Endothelial cell of umbilical vein (primary cell): ENCODE measurements around the gene CDH23. TPM values are rescaled to one million over a fixed set of nuclear protein-coding genes. Genes with fewer than 3 reads are reported as not detected.

ENCODE experiments used
- BruUV-seq: library from RNA; stranded (reverse); fragments of 400-500 nt; replicated peaks from 2 replicates; lab custom pipeline; 2021; lab: Mats Ljungman, UMichigan
- CTCF ChIA-PET: fragments of 300-600, 350-600 bp; sonication (Branson Sonifier 250); formaldehyde crosslinking; loops from one replicate; lab custom pipeline; 2021; ENCODE audit warnings: antibody characterized with exemption, inconsistent platforms; lab: Charles Lee
- POLR2A ChIA-PET: fragments of 300-600, 350-600 bp; sonication (Branson Sonifier 250); formaldehyde crosslinking; loops from one replicate; lab custom pipeline; 2021; ENCODE audit warnings: antibody characterized with exemption, inconsistent platforms; lab: Charles Lee
- DNase-seq: peaks from one replicate; pipeline ENCODE4 v3.0.0-alpha.2; 2011; ENCODE audit warnings: low read depth, low spot score
- FAIRE-seq: peaks from 2 replicates; lab custom pipeline; 2011; peaks lifted over from hg19 to GRCh38; lab: Jason Lieb, UNC
- H2AFZ ChIP-seq: 2 replicates; pipeline ENCODE4 v1.6.0; 2012; ENCODE audit warnings: low read depth, low read length, control low read depth, inconsistent platforms
- H3K27ac ChIP-seq: 2 replicates; pipeline ENCODE4 v1.5.1; 2011; ENCODE audit warnings: low read depth, mild to moderate bottlenecking, control low read depth, low read length, moderate library complexity; ENCODE audit not compliant: insufficient read depth
- H3K27me3 ChIP-seq, 2 experiments: 2 replicates each; pipeline versions ENCODE4 v1.6.0 to v1.6.1; 2011; ENCODE audit warnings: low read length in 2 of 2, mixed read lengths in 1 of 2; ENCODE audit not compliant: control insufficient read depth in 2 of 2, insufficient read depth in 2 of 2
- H3K36me3 ChIP-seq, 2 experiments: 2 replicates in 1 of 2; 3 replicates in 1 of 2; pipeline ENCODE4 v1.5.1; 2011; ENCODE audit warnings: low read length in 2 of 2, mild to moderate bottlenecking in 1 of 2, moderate library complexity in 1 of 2; ENCODE audit not compliant: control insufficient read depth in 2 of 2, insufficient read depth in 2 of 2; ENCODE audit errors: extremely low read depth in 1 of 2
- H3K4me1 ChIP-seq: 3 replicates; pipeline ENCODE4 v1.5.1; 2011; ENCODE audit warnings: mild to moderate bottlenecking, low read length; ENCODE audit not compliant: control insufficient read depth, insufficient read depth; ENCODE audit errors: extremely low read depth
- H3K4me2 ChIP-seq: 2 replicates; pipeline ENCODE4 v1.6.1; 2011; ENCODE audit warnings: low read length, control low read depth, mixed read lengths; ENCODE audit not compliant: insufficient read depth
- H3K4me3 ChIP-seq, 3 experiments: fragments of 200-600 bp in 1 of 3; sonication (generic), shearing (Covaris generic) in 1 of 3; replicated peaks in 1 of 3; 2 replicates each; pipeline ENCODE4 v1.5.1; 2011 to 2016; ENCODE audit warnings: control low read depth in 3 of 3, low read length in 3 of 3, mild to moderate bottlenecking in 2 of 3, inconsistent platforms in 1 of 3, low read depth in 1 of 3, moderate library complexity in 1 of 3; ENCODE audit not compliant: insufficient read depth in 1 of 3
- H3K79me2 ChIP-seq: 2 replicates; pipeline ENCODE4 v1.6.0; 2012; ENCODE audit warnings: low read length, inconsistent platforms; ENCODE audit not compliant: control insufficient read depth, insufficient read depth
- H3K9ac ChIP-seq: replicated peaks from 2 replicates; pipeline ENCODE3; 2011; ENCODE audit warnings: low read length, control low read depth; ENCODE audit not compliant: insufficient read depth; ENCODE audit errors: extremely low read depth
- H3K9me1 ChIP-seq: replicated peaks from 3 replicates; pipeline ENCODE4 v1.6.0; 2011; ENCODE audit warnings: mild to moderate bottlenecking, low read length; ENCODE audit not compliant: control insufficient read depth, insufficient read depth; ENCODE audit errors: extremely low read depth
- H3K9me3 ChIP-seq: replicated peaks from 2 replicates; pipeline ENCODE4 v1.5.1; 2012; ENCODE audit warnings: low read length, inconsistent platforms; ENCODE audit not compliant: control insufficient read depth, insufficient read depth
- H4K20me1 ChIP-seq: replicated peaks from 2 replicates; pipeline ENCODE3; 2011; ENCODE audit warnings: mild to moderate bottlenecking, low read length; ENCODE audit not compliant: control insufficient read depth, insufficient read depth; ENCODE audit errors: extremely low read depth
- EZH2 ChIP-seq: IDR thresholded peaks from 2 replicates; pipeline ENCODE4 v1.6.1; 2012; ENCODE audit warnings: borderline replicate concordance, low read depth, mild to moderate bottlenecking, moderate library complexity, low read length, inconsistent platforms; ENCODE audit not compliant: severe bottlenecking
- FOS ChIP-seq: IDR thresholded peaks from 2 replicates; pipeline ENCODE4 v1.6.1; 2011; ENCODE audit warnings: mild to moderate bottlenecking, low read length, moderate library complexity, borderline replicate concordance; ENCODE audit not compliant: insufficient read depth
- GATA2 ChIP-seq: IDR thresholded peaks from 2 replicates; pipeline ENCODE4 v1.7.0; 2011; ENCODE audit warnings: low read depth, mild to moderate bottlenecking, moderate library complexity, mixed read lengths, low read length; ENCODE audit not compliant: insufficient read length, insufficient read depth
- JUN ChIP-seq: IDR thresholded peaks from 2 replicates; pipeline ENCODE4 v1.6.1; 2011; ENCODE audit warnings: borderline replicate concordance, low read depth; ENCODE audit not compliant: insufficient read length, insufficient read depth
- MAX ChIP-seq: IDR thresholded peaks from 2 replicates; pipeline ENCODE4 v1.6.1; 2011; ENCODE audit not compliant: insufficient read depth, insufficient read length
- MYC ChIP-seq: IDR thresholded peaks from one replicate; pipeline ENCODE4 v1.6.1; 2011; ENCODE audit warnings: mild to moderate bottlenecking, low read depth, low read length
- POLR2A ChIP-seq: IDR thresholded peaks from 2 replicates; pipeline ENCODE4 v1.6.1; 2012; ENCODE audit warnings: low read depth, mild to moderate bottlenecking, control low read depth, low read length
- POLR2AphosphoS5 ChIP-seq: IDR thresholded peaks from 2 replicates; pipeline ENCODE4 v1.6.1; 2012; ENCODE audit warnings: low read depth, mild to moderate bottlenecking, control low read depth, low read length, moderate library complexity; ENCODE audit not compliant: insufficient read depth
- dilution Hi-C: fragments of 300-500 bp; cut with MboI; formaldehyde crosslinking; loops from one replicate; pipeline ENCODE4 v1.15.0; 2019; ENCODE audit warnings: low sequenced_read_pairs; ENCODE audit not compliant: extremely low pct_ligation_motif_present
- intact Hi-C: fragments of 100-400 bp; cut with micrococcal nuclease; formaldehyde crosslinking; loops from one replicate; pipeline ENCODE4 v1.10.0; 2022
- polyA plus RNA-seq, 4 experiments: library from polyadenylated mRNA; depleted of rRNA in 3 of 4; stranded (reverse) in 3 of 4; unstranded in 1 of 4; fragments of >200 nt; gene quantifications; 2 replicates each; pipeline versions ENCODE4 v1.2.1 to v1.2.3, GENCODE V29; 2011 to 2012; ENCODE audit warnings: missing spikeins in 1 of 4
- total RNA-seq: library from RNA; stranded (reverse); gene quantifications from 2 replicates; pipeline ENCODE4 v1.2.3, GENCODE V29; 2021
- TF ChIP-seq, protein P1 (sequence below), 2 donors: IDR thresholded peaks; 1 replicate in 1 of 2; 2 replicates in 1 of 2; pipeline ENCODE4 v1.5.1; 2011; ENCODE audit warnings: low read length in 2 of 2, mild to moderate bottlenecking in 2 of 2, moderate library complexity in 2 of 2, control low read depth in 1 of 2, inconsistent platforms in 1 of 2, low read depth in 1 of 2; ENCODE audit not compliant: insufficient read depth in 1 of 2; ENCODE audit errors: extremely low read depth in 1 of 2

The CDH23 gene
- total and polyA plus RNA-seq, 2 donors (not counting 3 experiments of a cell fraction or from before 2014, with no cell fraction given), result not detected

DNA sequence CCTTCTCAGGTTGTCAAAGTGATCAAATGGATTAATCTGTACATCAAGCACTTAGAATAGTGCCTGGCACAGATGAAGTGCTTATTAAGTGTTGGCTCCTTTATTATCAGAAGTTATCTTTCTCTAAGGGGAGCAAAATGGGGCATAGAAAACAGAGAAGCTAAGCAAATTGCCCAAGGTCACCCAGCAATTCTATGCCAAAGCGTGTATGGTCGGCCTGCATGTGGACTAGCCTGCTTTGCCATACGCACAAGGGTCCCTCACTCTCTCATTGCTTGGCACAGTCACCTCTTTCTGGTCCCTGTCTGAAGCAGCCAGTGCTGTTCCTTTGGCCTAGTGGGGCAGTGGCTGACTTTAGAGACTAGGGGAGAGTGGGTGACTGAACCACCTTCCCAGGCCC lies 45.3 kb downstream of the CDH23 start:
- Histone ChIP-seq H3K4me1 (no peaks in the 10 kb centered on the region), H3K79me2 (no peaks in the 10 kb centered on the region), H3K4me3 (no peak overlapping the region), H4K20me1 (no peaks in the 10 kb centered on the region), H3K9me3 (no peaks in the 10 kb centered on the region), H2AFZ (no peak overlapping the region), H3K36me3 (no peaks in the 10 kb centered on the region), H3K27me3 (peaks cover 0 to 1% of the 10 kb centered on the region in 2 experiments), H3K4me2 (no peak overlapping the region), H3K9ac (no peak overlapping the region), H3K27ac (no peak overlapping the region), H3K9me1 (no peaks in the 10 kb centered on the region)
- BruUV-seq, result no TSS peak
- dilution Hi-C loops (no loop called here), intact Hi-C loops (no loop called here)
- CTCF ChIA-PET, result interaction anchor here (1.0 kb wide), 1 partner anchor 9 kb away, joined by 3 read pairs; no protein-coding TSS in a partner anchor
- DNase-seq (no peak), FAIRE-seq (no peak)
- POLR2A ChIA-PET, result no interaction called here
- no peak for TF ChIP-seq GATA2
- no peak for TF ChIP-seq MYC
- TF ChIP-seq MAX, result no peak
- no peak for TF ChIP-seq EZH2

GRCh38 chr10:71442859-71443570 lies 46.3 kb downstream of the CDH23 start:
- no peaks in the 10 kb centered on the region for H3K9me3 ChIP-seq
- H3K4me1 ChIP-seq, result no peaks in the 10 kb centered on the region
- peaks cover 0 to 1% of the 10 kb centered on the region in 2 experiments for H3K27me3 ChIP-seq
- H3K36me3 ChIP-seq, result no peaks in the 10 kb centered on the region
- H3K27ac ChIP-seq, result no peak overlapping the region
- TF ChIP-seq POLR2A (no peak), JUN (no peak), MYC (no peak), POLR2AphosphoS5 (no peak), GATA2 (no peak), MAX (no peak), EZH2 (no peak), FOS (no peak)
- TF ChIP-seq, protein P1, sequence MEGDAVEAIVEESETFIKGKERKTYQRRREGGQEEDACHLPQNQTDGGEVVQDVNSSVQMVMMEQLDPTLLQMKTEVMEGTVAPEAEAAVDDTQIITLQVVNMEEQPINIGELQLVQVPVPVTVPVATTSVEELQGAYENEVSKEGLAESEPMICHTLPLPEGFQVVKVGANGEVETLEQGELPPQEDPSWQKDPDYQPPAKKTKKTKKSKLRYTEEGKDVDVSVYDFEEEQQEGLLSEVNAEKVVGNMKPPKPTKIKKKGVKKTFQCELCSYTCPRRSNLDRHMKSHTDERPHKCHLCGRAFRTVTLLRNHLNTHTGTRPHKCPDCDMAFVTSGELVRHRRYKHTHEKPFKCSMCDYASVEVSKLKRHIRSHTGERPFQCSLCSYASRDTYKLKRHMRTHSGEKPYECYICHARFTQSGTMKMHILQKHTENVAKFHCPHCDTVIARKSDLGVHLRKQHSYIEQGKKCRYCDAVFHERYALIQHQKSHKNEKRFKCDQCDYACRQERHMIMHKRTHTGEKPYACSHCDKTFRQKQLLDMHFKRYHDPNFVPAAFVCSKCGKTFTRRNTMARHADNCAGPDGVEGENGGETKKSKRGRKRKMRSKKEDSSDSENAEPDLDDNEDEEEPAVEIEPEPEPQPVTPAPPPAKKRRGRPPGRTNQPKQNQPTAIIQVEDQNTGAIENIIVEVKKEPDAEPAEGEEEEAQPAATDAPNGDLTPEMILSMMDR (IDR thresholded peaks at IDR 0.05; ENCODE audit: extremely low read depth in 1 of 2, insufficient read depth in 1 of 2, low read depth in 1 of 2, low read length in 2 of 2), result no peak
- POLR2A ChIA-PET, result no interaction called here
- no TSS peak for BruUV-seq
- intact Hi-C loops (no loop called here), dilution Hi-C loops (no loop called here)
- no peak overlapping the region for H3K4me3 ChIP-seq
- H2AFZ ChIP-seq, result no peak overlapping the region
- H3K4me2 ChIP-seq, result no peak overlapping the region
- no peaks in the 10 kb centered on the region for H3K79me2 ChIP-seq
- H4K20me1 ChIP-seq, result no peaks in the 10 kb centered on the region
- DNase-seq (no peak), FAIRE-seq (no peak)
- CTCF ChIA-PET, result no interaction called here
- no peaks in the 10 kb centered on the region for H3K9me1 ChIP-seq
- no peak overlapping the region for H3K9ac ChIP-seq
